Caco-2 (cell line): Measurements from ENCODE around the gene FKBP7. TPM values are rescaled to one million over a fixed set of nuclear protein-coding genes. Genes with fewer than 3 reads are reported as not detected.

Experiments
- BruUV-seq: library from RNA; stranded (reverse); fragments of 400-500 nt; replicated peaks from 2 replicates; lab custom pipeline; 2021; lab: Mats Ljungman, UMichigan
- CTCF ChIA-PET: fragments of 300-600 bp; sonication (Branson Sonifier 250); formaldehyde crosslinking; loops from one replicate; lab custom pipeline; 2022; ENCODE audit warnings: antibody characterized with exemption; lab: Charles Lee
- POLR2A ChIA-PET: fragments of 300-600 bp; sonication (Branson Sonifier 250); formaldehyde crosslinking; loops from one replicate; lab custom pipeline; 2022; ENCODE audit warnings: antibody characterized with exemption; lab: Charles Lee
- DNase-seq, 2 experiments: peaks; one replicate each; pipeline versions ENCODE4 v3.0.0 to v3.0.0-alpha.2; 2020 to 2022
- H3K27me3 ChIP-seq: replicated peaks from 2 replicates; pipeline ENCODE4 v1.6.0; 2011; ENCODE audit warnings: low read length; ENCODE audit not compliant: control insufficient read depth, insufficient read depth
- H3K36me3 ChIP-seq: 2 replicates; pipeline ENCODE4 v1.5.1; 2011; ENCODE audit warnings: low read length; ENCODE audit not compliant: control insufficient read depth, insufficient read depth
- H3K4me1 ChIP-seq: fragments of 250-450 bp; sonication (Bioruptor Pico); 2 replicates; pipeline ENCODE4 v1.5.1; 2020; ENCODE audit warnings: mild to moderate bottlenecking
- H3K4me3 ChIP-seq: 2 replicates; pipeline ENCODE4 v1.5.1; 2011; ENCODE audit warnings: low read depth, mild to moderate bottlenecking, control low read depth, low read length
- H3K9me3 ChIP-seq: fragments of 250-450 bp; sonication (Bioruptor Pico); 2 replicates; pipeline ENCODE4 v1.5.1; 2020; ENCODE audit warnings: mild to moderate bottlenecking, moderate library complexity
- H3K27ac Mint-ChIP-seq: one replicate; pipeline ENCODE4 v1.8.0; 2022; ENCODE audit warnings: mixed read lengths; ENCODE audit not compliant: unreplicated experiment
- H3K27me3 Mint-ChIP-seq: one replicate; pipeline ENCODE4 v1.8.0; 2022; ENCODE audit warnings: mixed read lengths; ENCODE audit not compliant: insufficient read depth, unreplicated experiment
- H3K36me3 Mint-ChIP-seq: one replicate; pipeline ENCODE4 v1.8.0; 2022; ENCODE audit warnings: mild to moderate bottlenecking, mixed read lengths; ENCODE audit not compliant: insufficient read depth, unreplicated experiment
- H3K4me1 Mint-ChIP-seq: one replicate; pipeline ENCODE4 v1.8.0; 2022; ENCODE audit warnings: low read depth, mixed read lengths; ENCODE audit not compliant: unreplicated experiment
- H3K4me3 Mint-ChIP-seq: one replicate; pipeline ENCODE4 v1.8.0; 2022; ENCODE audit warnings: mild to moderate bottlenecking, moderate library complexity, mixed read lengths; ENCODE audit not compliant: unreplicated experiment
- H3K9me3 Mint-ChIP-seq: one replicate; pipeline ENCODE4 v1.8.0; 2022; ENCODE audit warnings: mixed read lengths; ENCODE audit not compliant: unreplicated experiment
- CTCF ChIP-seq, 2 experiments: fragments of 200-600 bp in 1 of 2; IDR thresholded peaks; 1 replicate in 1 of 2; 2 replicates in 1 of 2; pipeline versions ENCODE4 v1.5.1 to v1.8.0; 2011 to 2022; ENCODE audit warnings: antibody characterized with exemption in 1 of 2, control low read depth in 1 of 2, inconsistent platforms in 1 of 2, low read depth in 1 of 2, low read length in 1 of 2, mild to moderate bottlenecking in 1 of 2, moderate library complexity in 1 of 2; ENCODE audit not compliant: insufficient read depth in 1 of 2, severe bottlenecking in 1 of 2, unreplicated experiment in 1 of 2
- intact Hi-C: fragments of 100-400 bp; cut with micrococcal nuclease; formaldehyde crosslinking; loops from one replicate; pipeline ENCODE4 v1.10.0; 2022; ENCODE audit not compliant: unreplicated experiment
- total RNA-seq: library from RNA; stranded (reverse); gene quantifications from 2 replicates; pipeline ENCODE4 v1.2.3, GENCODE V29; 2022

The FKBP7 gene
- total RNA-seq, 1 experiment from 2014 or later: 2.4 TPM

- H3K4me1 Mint-ChIP-seq: no peaks in the 10 kb centered on the region
- no peaks in the 10 kb centered on the region for H3K27me3 ChIP-seq
- no peaks in the 10 kb centered on the region for H3K4me1 ChIP-seq
- TF ChIP-seq CTCF (IDR thresholded peaks at IDR 0.05; ENCODE audit: insufficient read depth in 1 of 2, low read depth in 1 of 2, low read length in 1 of 2, severe bottlenecking in 1 of 2, unreplicated experiment in 1 of 2): no peak
- ChIA-PET CTCF (interaction anchor here (1.0 to 1.6 kb wide), 3 partner anchors 9 to 22 kb away, joined by 3 read pairs; partner anchors contain the start of gene PRKRA), POLR2A (interaction anchor here (0.6 kb wide), 1 partner anchor 19 kb away, joined by 3 read pairs; no protein-coding TSS in a partner anchor)
- no peaks in the 10 kb centered on the region; the same call in 1 of the 2 replicates for H3K36me3 ChIP-seq
- peaks cover 25% of the 10 kb centered on the region for H3K36me3 Mint-ChIP-seq
- no peaks in the 10 kb centered on the region for H3K27me3 Mint-ChIP-seq
- BruUV-seq: no TSS peak
- no peaks in the 10 kb centered on the region for H3K9me3 Mint-ChIP-seq
- no peaks in the 10 kb centered on the region for H3K9me3 ChIP-seq
- H3K4me3 Mint-ChIP-seq: no peak overlapping the region
- no peak overlapping the region for H3K4me3 ChIP-seq
- H3K27ac Mint-ChIP-seq: no peak overlapping the region
- intact Hi-C loops: no loop called here
- DNase-seq: no peak
Observed at GRCh38 chr2:178428396-178428806, 50.0 kb downstream of the FKBP7 start.

GRCh38 chr2:178427458-178427857, 50.9 kb downstream of the FKBP7 start:
- Histone ChIP-seq H3K4me1 (no peaks in the 10 kb centered on the region), H3K9me3 (no peaks in the 10 kb centered on the region), H3K27me3 (no peaks in the 10 kb centered on the region), H3K36me3 (no peaks in the 10 kb centered on the region; the same call in 1 of the 2 replicates), H3K4me3 (no peak overlapping the region)
- Mint-ChIP-seq H3K36me3 (peaks cover 24% of the 10 kb centered on the region), H3K27ac (no peak overlapping the region), H3K4me3 (no peak overlapping the region), H3K4me1 (no peaks in the 10 kb centered on the region), H3K27me3 (no peaks in the 10 kb centered on the region), H3K9me3 (no peaks in the 10 kb centered on the region)
- TF ChIP-seq CTCF (IDR thresholded peaks at IDR 0.05; ENCODE audit: insufficient read depth in 1 of 2, low read depth in 1 of 2, low read length in 1 of 2, severe bottlenecking in 1 of 2, unreplicated experiment in 1 of 2): no peak
- no TSS peak for BruUV-seq
- intact Hi-C loops: no loop called here
- ChIA-PET POLR2A (no interaction called here), CTCF (no interaction called here)
- DNase-seq: no peak

GRCh38 chr2:178426388-178426787, 52.0 kb downstream of the FKBP7 start:
- Histone ChIP-seq H3K9me3 (no peaks in the 10 kb centered on the region), H3K27me3 (no peaks in the 10 kb centered on the region), H3K4me1 (no peaks in the 10 kb centered on the region), H3K4me3 (no peak overlapping the region), H3K36me3 (no peaks in the 10 kb centered on the region; the same call in 1 of the 2 replicates)
- ChIA-PET POLR2A (no interaction called here), CTCF (no interaction called here)
- H3K9me3 Mint-ChIP-seq: no peaks in the 10 kb centered on the region
- H3K4me3 Mint-ChIP-seq: no peak overlapping the region
- no peak for DNase-seq
- no peak for TF ChIP-seq CTCF (IDR thresholded peaks at IDR 0.05; ENCODE audit: insufficient read depth in 1 of 2, low read depth in 1 of 2, low read length in 1 of 2, severe bottlenecking in 1 of 2, unreplicated experiment in 1 of 2)
- no peak overlapping the region for H3K27ac Mint-ChIP-seq
- no TSS peak for BruUV-seq
- intact Hi-C loops: no loop called here
- H3K27me3 Mint-ChIP-seq: no peaks in the 10 kb centered on the region
- H3K36me3 Mint-ChIP-seq: peaks cover 13% of the 10 kb centered on the region
- no peaks in the 10 kb centered on the region for H3K4me1 Mint-ChIP-seq
